Erythroblast (primary cell): ENCODE data around the gene SPDYE17.
"Not testable (repeated sequence)": the region's sequence is repeated elsewhere in the genome, so short reads cannot be mapped to it uniquely, and the experiment has no call there.

Experiments used
- GATA1 ChIP-seq: IDR thresholded peaks from 2 replicates; pipeline ENCODE4 v1.6.1; 2011; ENCODE audit warnings: low read depth, mild to moderate bottlenecking, control low read depth, low read length, moderate library complexity
- POLR2A ChIP-seq: IDR thresholded peaks from 2 replicates; pipeline ENCODE4 v1.6.1; 2011; ENCODE audit warnings: mild to moderate bottlenecking, low read length

GRCh38 chr7:77065869-77066268, 33.7 kb upstream of the SPDYE17 start:
- not testable (repeated sequence) for TF ChIP-seq POLR2A, GATA1
